GM23248 (cell line): ENCODE data around the gene WDTC1.

Source experiments
- EZH2 ChIP-seq: fragments of 200-600 bp; sonication (generic); IDR thresholded peaks from 2 replicates; pipeline ENCODE4 v1.6.1; 2018; ENCODE audit warnings: antibody characterized with exemption, mild to moderate bottlenecking; ENCODE audit not compliant: insufficient read depth, poor library complexity, severe bottlenecking
- EZH2phosphoT487 ChIP-seq: fragments of 200-600 bp; sonication (generic); IDR thresholded peaks from 2 replicates; pipeline ENCODE4 v1.6.1; 2018; ENCODE audit warnings: antibody characterized with exemption, moderate library complexity, mild to moderate bottlenecking, low read depth; ENCODE audit not compliant: insufficient read depth

DNA sequence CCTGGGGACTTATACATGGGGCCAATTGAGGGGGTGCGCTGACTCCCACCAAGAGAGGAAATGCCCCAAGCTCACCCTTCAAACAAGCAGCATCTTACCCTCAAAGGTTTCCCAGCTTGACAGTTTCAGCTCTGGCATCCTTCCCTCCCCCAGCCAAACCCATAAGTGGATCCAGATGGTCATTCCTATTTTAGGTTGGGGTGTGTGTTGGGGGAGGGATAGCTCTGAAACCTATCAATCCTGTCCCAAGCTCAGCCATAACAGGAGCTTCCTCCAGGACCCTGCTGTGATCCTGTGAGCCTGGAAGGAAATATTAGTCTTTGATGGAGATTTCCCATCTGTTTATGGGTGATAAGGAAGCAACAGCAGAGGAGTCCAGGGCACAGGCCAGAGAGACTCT lies 84.2 kb downstream of the WDTC1 start:
- TF ChIP-seq EZH2 (no peak), EZH2phosphoT487 (no peak)
